ENCODE measurements around the gene CMTM2. TPM values are rescaled to one million over a fixed set of nuclear protein-coding genes. Genes with fewer than 3 reads are reported as not detected.
A peak's percentile ranks its signal among the peaks of the same experiment; 100 is the strongest.

Gene CMTM2
- total RNA-seq, 2 donors from 2014 or later = 0.70 TPM; not detected in 1

DNA sequence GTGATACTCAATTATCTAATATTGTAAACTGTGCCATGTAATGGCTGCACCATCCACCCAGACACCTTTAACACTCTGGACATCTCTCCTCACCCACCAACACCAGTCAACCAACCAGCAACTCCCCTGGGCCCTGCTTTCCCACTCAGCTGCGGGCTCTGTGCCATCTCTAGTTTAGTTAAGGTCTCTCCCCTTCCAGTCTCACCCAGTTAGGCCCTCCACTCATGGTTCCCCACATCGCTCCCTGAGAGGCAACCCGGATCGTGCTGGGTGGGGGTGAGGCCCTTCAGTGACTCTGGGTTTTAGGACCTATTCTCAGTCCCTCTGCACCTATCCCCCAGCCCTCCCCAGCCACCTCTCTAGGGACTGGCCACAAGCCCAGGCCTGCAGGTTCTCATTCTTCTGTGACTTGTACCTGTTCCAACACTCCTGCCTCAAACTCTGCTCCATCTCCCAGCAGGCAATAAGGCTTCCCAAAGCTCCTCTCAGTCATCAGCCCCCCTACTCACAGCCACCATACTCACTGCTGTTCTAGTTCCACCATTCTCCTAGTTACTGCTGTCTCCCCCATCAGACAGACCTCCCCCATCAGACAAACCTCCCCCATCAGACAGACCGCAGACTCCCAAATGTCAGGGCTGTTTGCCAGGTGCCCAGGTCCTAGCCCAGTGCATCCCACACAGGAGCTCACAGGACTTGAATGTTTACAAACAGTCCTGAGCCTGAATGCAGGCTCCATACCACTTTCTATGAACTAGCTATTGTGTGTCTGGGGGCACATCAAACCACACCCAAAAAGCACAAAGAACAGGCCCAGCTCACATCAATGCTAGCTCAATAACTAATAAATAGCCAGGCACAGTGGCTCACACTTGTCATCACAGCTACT lies 31.9 kb upstream of the CMTM2 start:
- no peaks in the 10 kb centered on the region for H3K9me3 ChIP-seq (ENCODE audit: control insufficient read depth, low read length, poor library complexity, severe bottlenecking)
- H3K4me1 Mint-ChIP-seq = peaks cover 46% of the 10 kb centered on the region
- no peak for ATAC-seq
- peak overlapping the region; percentile 45 for H3K4me3 Mint-ChIP-seq
- H3K36me3 Mint-ChIP-seq (ENCODE audit: low read depth) = peaks cover under 1% of the 10 kb centered on the region
- H3K27me3 Mint-ChIP-seq = no peaks in the 10 kb centered on the region
- peak overlapping the region; percentile 98 for H3K27ac Mint-ChIP-seq
- DNase-seq = no peak

DNA sequence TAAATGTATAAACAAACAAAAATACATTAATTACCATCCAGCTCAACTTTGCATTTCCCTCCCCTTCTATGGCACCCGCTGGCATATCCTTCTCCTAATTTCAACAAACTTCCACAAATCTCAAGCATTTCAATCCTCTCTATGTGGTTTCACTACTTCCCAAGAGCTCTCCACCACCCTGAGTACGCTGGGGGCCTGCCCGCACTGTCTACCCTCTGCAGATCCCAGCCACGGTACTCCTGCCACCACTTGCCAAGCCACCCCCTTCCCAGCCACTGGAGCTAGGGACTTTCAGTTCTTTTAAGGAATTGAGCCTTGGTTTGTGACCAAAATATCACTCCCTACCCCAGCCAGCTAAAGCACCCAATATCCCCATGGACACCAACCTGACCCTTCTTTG lies 31.2 kb upstream of the CMTM2 start:
- H3K4me1 Mint-ChIP-seq = peaks cover 51% of the 10 kb centered on the region
- H3K36me3 Mint-ChIP-seq (ENCODE audit: low read depth) = peaks cover 5% of the 10 kb centered on the region
- peak overlapping the region; percentile 91 for H3K4me3 Mint-ChIP-seq

GRCh38 chr16:66548868-66549267 lies 30.4 kb upstream of the CMTM2 start:
- no peak for DNase-seq
- Mint-ChIP-seq H3K36me3 (ENCODE audit: low read depth) (peaks cover 5% of the 10 kb centered on the region), H3K27me3 (no peaks in the 10 kb centered on the region), H3K27ac (peak overlapping the region; percentile 98), H3K4me3 (peak overlapping the region; percentile 91), H3K4me1 (peaks cover 59% of the 10 kb centered on the region)
- ATAC-seq = peak; percentile 3
- no peaks in the 10 kb centered on the region for H3K9me3 ChIP-seq (ENCODE audit: control insufficient read depth, low read length, poor library complexity, severe bottlenecking)

More for the DNA sequence above, 31.2 kb upstream of the CMTM2 start:
- Mint-ChIP-seq H3K27me3 (no peaks in the 10 kb centered on the region), H3K27ac (peak overlapping the region; percentile 98)
- ATAC-seq = no peak
- H3K9me3 ChIP-seq (ENCODE audit: control insufficient read depth, low read length, poor library complexity, severe bottlenecking) = no peaks in the 10 kb centered on the region
- no peak for DNase-seq

DNA sequence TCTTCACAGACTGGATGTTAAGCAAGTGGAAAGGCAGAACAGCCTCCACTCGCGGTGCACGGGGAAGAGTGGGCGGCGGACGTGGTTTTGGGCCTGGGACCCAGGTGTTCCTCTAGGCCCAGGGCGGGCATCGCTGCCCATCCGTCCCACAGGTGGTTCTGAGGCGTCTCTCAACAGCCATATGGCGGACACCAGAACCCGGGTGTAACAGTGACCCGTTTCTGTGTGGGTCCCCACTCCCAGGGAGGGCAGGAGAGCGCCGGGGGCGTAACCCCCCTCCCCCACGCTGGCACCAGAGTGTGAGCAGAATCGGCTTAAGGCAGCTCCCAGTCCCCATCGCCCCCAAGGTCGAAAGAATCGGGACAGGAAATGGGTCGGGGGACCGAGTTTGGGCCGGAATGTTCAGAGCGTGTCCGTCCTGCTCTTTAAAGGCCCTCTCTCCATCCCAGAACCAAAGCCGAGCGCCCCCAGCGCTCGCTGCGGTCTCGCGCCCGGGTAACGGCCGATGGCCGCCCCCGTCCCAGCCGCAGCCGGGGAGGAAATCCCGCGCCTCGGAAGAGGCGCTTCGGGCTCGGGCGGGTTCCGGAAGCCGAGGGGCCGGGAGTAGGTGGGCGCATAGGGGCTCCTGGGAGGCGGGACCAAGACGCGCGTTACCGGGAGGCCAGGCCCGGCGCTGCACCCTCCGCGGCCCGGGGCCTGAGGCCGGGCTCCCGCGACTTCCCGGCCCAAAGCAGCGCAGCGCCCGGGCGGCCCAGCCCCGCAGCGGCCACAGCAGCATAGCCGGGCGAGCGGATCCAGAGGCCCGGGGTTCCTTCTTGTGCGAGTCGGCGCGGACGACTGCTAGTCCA lies 29.8 kb upstream of the CMTM2 start, which contains the start of gene TK2:
TK2 (minus strand) TSS at position 839 of the 848 bp plus-strand sequence; CDS start at position 778, 61 bp downstream.
- peaks cover 61% of the 10 kb centered on the region for H3K4me1 Mint-ChIP-seq
- H3K9me3 ChIP-seq (ENCODE audit: control insufficient read depth, low read length, poor library complexity, severe bottlenecking) = no peaks in the 10 kb centered on the region
- H3K36me3 Mint-ChIP-seq (ENCODE audit: low read depth) = peaks cover 5% of the 10 kb centered on the region
- peak within 1 kb of the TSS; percentile 98 for H3K27ac Mint-ChIP-seq
- H3K27me3 Mint-ChIP-seq = no peaks in the 10 kb centered on the region
- peak within 1 kb of the TSS; percentile 99 for H3K4me3 Mint-ChIP-seq
- DNase-seq (peak; percentile 24 to 52 (median 49)), ATAC-seq (peak; percentile 15)

DNA sequence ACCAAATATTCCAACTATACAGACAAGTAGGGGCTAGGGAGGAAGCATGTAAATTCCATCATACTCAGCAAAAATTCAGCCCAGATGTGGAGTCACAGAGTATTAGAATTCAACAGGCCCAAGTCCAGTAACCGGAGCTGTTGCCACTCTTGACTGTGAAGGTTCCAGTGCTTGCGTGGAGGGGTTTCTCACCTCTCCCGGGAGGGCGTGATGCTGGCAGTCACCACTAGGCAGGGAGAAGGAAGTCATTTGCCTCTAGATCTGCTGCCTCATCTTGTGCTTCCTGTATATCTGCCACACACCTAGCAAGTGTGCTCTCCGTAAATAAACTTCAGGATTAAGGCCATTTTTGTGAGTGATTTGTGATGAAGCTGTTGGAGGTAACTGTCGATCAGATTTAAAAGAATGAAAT lies 27.9 kb upstream of the CMTM2 start:
- H3K27me3 Mint-ChIP-seq = no peaks in the 10 kb centered on the region
- H3K4me1 Mint-ChIP-seq = peaks cover 79% of the 10 kb centered on the region
- DNase-seq = peak; percentile 21 to 54 (median 44)
- peaks cover 13% of the 10 kb centered on the region for H3K36me3 Mint-ChIP-seq (ENCODE audit: low read depth)
- peak overlapping the region; percentile 98 for H3K27ac Mint-ChIP-seq
- no peaks in the 10 kb centered on the region for H3K9me3 ChIP-seq (ENCODE audit: control insufficient read depth, low read length, poor library complexity, severe bottlenecking)
- ATAC-seq = peak; percentile 48
- H3K4me3 Mint-ChIP-seq = peak overlapping the region; percentile 99

GRCh38 chr16:66551788-66552285 lies 27.4 kb upstream of the CMTM2 start:
- H3K4me3 Mint-ChIP-seq = peak overlapping the region; percentile 99
- H3K9me3 ChIP-seq (ENCODE audit: control insufficient read depth, low read length, poor library complexity, severe bottlenecking) = no peaks in the 10 kb centered on the region
- H3K27me3 Mint-ChIP-seq = no peaks in the 10 kb centered on the region
- peak; percentile 2 for ATAC-seq
- no peak for DNase-seq
- H3K36me3 Mint-ChIP-seq (ENCODE audit: low read depth) = peaks cover 13% of the 10 kb centered on the region
- peaks cover 80% of the 10 kb centered on the region for H3K4me1 Mint-ChIP-seq
- peak overlapping the region; percentile 98 for H3K27ac Mint-ChIP-seq

- Mint-ChIP-seq H3K27ac (peak within 1 kb of the TSS; percentile 98), H3K36me3 (ENCODE audit: low read depth) (peaks cover 15% of the 10 kb centered on the region), H3K4me3 (peak within 1 kb of the TSS; percentile 99), H3K27me3 (no peaks in the 10 kb centered on the region), H3K4me1 (peaks cover 76% of the 10 kb centered on the region)
- no peaks in the 10 kb centered on the region for H3K9me3 ChIP-seq (ENCODE audit: control insufficient read depth, low read length, poor library complexity, severe bottlenecking)
- ATAC-seq (peak; percentile 78), DNase-seq (peak; percentile 87 to 90 (median 89))
Measured at GRCh38 chr16:66552286-66553177, 26.7 kb upstream of the CMTM2 start, which contains the start of gene CKLF. TSS of gene CKLF (plus strand) at chr16:66552576. CDS start at chr16:66552716, 140 bp downstream.

- Mint-ChIP-seq H3K4me1 (peaks cover 75% of the 10 kb centered on the region), H3K27me3 (no peaks in the 10 kb centered on the region), H3K27ac (peak overlapping the region; percentile 98), H3K36me3 (ENCODE audit: low read depth) (peaks cover 16% of the 10 kb centered on the region), H3K4me3 (peak overlapping the region; percentile 99)
- ATAC-seq (peak; percentile 2), DNase-seq (no peak)
- no peaks in the 10 kb centered on the region for H3K9me3 ChIP-seq (ENCODE audit: control insufficient read depth, low read length, poor library complexity, severe bottlenecking)
Measured at GRCh38 chr16:66553223-66553622, 26.0 kb upstream of the CMTM2 start.

- Mint-ChIP-seq H3K36me3 (ENCODE audit: low read depth) (peaks cover 16% of the 10 kb centered on the region), H3K4me3 (peak overlapping the region; percentile 99), H3K27me3 (no peaks in the 10 kb centered on the region), H3K4me1 (peaks cover 73% of the 10 kb centered on the region), H3K27ac (peak overlapping the region; percentile 98)
- H3K9me3 ChIP-seq (ENCODE audit: control insufficient read depth, low read length, poor library complexity, severe bottlenecking) = no peaks in the 10 kb centered on the region
- ATAC-seq = no peak
- no peak for DNase-seq
Measured at GRCh38 chr16:66554021-66554420, 25.2 kb upstream of the CMTM2 start.

GRCh38 chr16:66554495-66554894 lies 24.8 kb upstream of the CMTM2 start:
- no peak for ATAC-seq
- Mint-ChIP-seq H3K4me1 (peaks cover 74% of the 10 kb centered on the region), H3K4me3 (peak overlapping the region; percentile 99), H3K27ac (peak overlapping the region; percentile 98), H3K36me3 (ENCODE audit: low read depth) (peaks cover 16% of the 10 kb centered on the region), H3K27me3 (no peaks in the 10 kb centered on the region)
- DNase-seq = no peak
- no peaks in the 10 kb centered on the region for H3K9me3 ChIP-seq (ENCODE audit: control insufficient read depth, low read length, poor library complexity, severe bottlenecking)

- H3K9me3 ChIP-seq (ENCODE audit: control insufficient read depth, low read length, poor library complexity, severe bottlenecking) = no peaks in the 10 kb centered on the region
- DNase-seq = no peak
- Mint-ChIP-seq H3K27me3 (no peaks in the 10 kb centered on the region), H3K36me3 (ENCODE audit: low read depth) (peaks cover 19% of the 10 kb centered on the region), H3K4me1 (peaks cover 75% of the 10 kb centered on the region), H3K27ac (peak overlapping the region; percentile 95), H3K4me3 (peak overlapping the region; percentile 71)
- ATAC-seq = no peak
Measured at GRCh38 chr16:66560107-66560506, 19.2 kb upstream of the CMTM2 start.
